Stomach (tissue), 9 donors: ENCODE measurements around the gene KLHL22. TPM values are rescaled to one million over a fixed set of nuclear protein-coding genes. Genes with fewer than 3 reads are reported as not detected.

Source experiments
- DNase-seq, 2 donors: peaks; one replicate each; pipeline versions ENCODE4 v3.0.0 to v3.0.0-alpha.2; 2013 to 2019
- H3K27ac ChIP-seq, 5 donors: fragments of 200-600 bp in 4 of 5; sonication (generic) in 4 of 5; one replicate each; pipeline ENCODE4 v1.5.1; 2013 to 2019; ENCODE audit warnings: mild to moderate bottlenecking in 1 of 5, moderate library complexity in 1 of 5
- H3K27me3 ChIP-seq, 3 donors: fragments of 200-600 bp; sonication (generic); one replicate each; pipeline ENCODE4 v1.5.1; 2017 to 2019; ENCODE audit warnings: mixed run types in 1 of 3
- H3K36me3 ChIP-seq, 4 donors: fragments of 200-600 bp; sonication (generic); 1 replicate in 3 of 4; 2 replicates in 1 of 4; pipeline ENCODE4 v1.5.1; 2016 to 2019
- H3K4me1 ChIP-seq, 4 donors: fragments of 200-600 bp; sonication (generic); one replicate each; pipeline ENCODE4 v1.5.1; 2016 to 2019
- H3K4me3 ChIP-seq, 4 donors: fragments of 200-600 bp; sonication (generic) in 3 of 4; one replicate each; pipeline ENCODE4 v1.5.1; 2016 to 2019; ENCODE audit warnings: mild to moderate bottlenecking in 1 of 4
- H3K9me3 ChIP-seq, 4 donors: fragments of 200-600 bp; sonication (generic); one replicate each; pipeline ENCODE4 v1.5.1; 2016 to 2019
- CTCF ChIP-seq, 7 experiments: fragments of 450-650 bp in 4 of 7; fragments of 200-600 bp in 3 of 7; sonication (generic) in 3 of 7; IDR thresholded peaks; one replicate each; pipeline ENCODE4 v1.5.1; 2016 to 2019; ENCODE audit warnings: antibody characterized with exemption in 7 of 7, control low read depth in 2 of 7, mild to moderate bottlenecking in 1 of 7
- EP300 ChIP-seq: sonication (generic); formaldehyde crosslinking; IDR thresholded peaks from one replicate; pipeline ENCODE4 v1.6.1; 2017; ENCODE audit warnings: antibody characterized with exemption
- POLR2A ChIP-seq, 4 donors: fragments of 450-650 bp; IDR thresholded peaks; one replicate each; pipeline ENCODE4 v1.6.1; 2016; ENCODE audit warnings: antibody characterized with exemption in 4 of 4, control low read depth in 2 of 4, mild to moderate bottlenecking in 1 of 4, moderate library complexity in 1 of 4
- POLR2AphosphoS5 ChIP-seq, 3 donors: sonication (generic); formaldehyde crosslinking; IDR thresholded peaks; one replicate each; pipeline ENCODE4 v1.6.1; 2016; ENCODE audit warnings: antibody characterized with exemption in 3 of 3
- WGBS, 5 donors: extraction: QIAGEN DNeasy Blood & Tissue Kit in 3 of 5; methylation state at CpG; one replicate each; pipeline versions ENCODE4 v1.1.5 to v1.1.7; 2013 to 2018; 5-methylcytosine and 5-hydroxymethylcytosine counted together
- intact Hi-C: fragments of 100-400 bp; cut with DNase I; formaldehyde crosslinking; loops from one replicate; pipeline ENCODE4 v1.15.1; 2023; ENCODE audit warnings: low total_unique reads
- polyA plus RNA-seq, 3 donors: library from polyadenylated mRNA; stranded (reverse); fragments of 200-250 nt; gene quantifications; one replicate each; pipeline ENCODE4 v1.2.3, GENCODE V29; 2013
- total RNA-seq, 5 donors: library from RNA; depleted of rRNA; stranded (reverse); fragments of >200 nt; gene quantifications; one replicate each; pipeline versions ENCODE4 v1.1.0 to v1.2.3, GENCODE V29; 2014 to 2016
- donor health status: healthy with polysubstance abuse.
- donor health status: Bipolar disorder and iron deficiency.
- donor health status: healthy.

The KLHL22 gene
- total and polyA plus RNA-seq, 8 donors: 7.0 to 26.5 (median 12.7) TPM

- Histone ChIP-seq H3K4me1 (peaks cover 0 to 17% (median 3%) of the 10 kb centered on the region in 4 donors), H3K4me3 (no peak overlapping the region), H3K9me3 (no peaks in the 10 kb centered on the region), H3K27ac (no peak overlapping the region), H3K36me3 (peaks cover 6 to 54% (median 47%) of the 10 kb centered on the region in 4 donors), H3K27me3 (no peaks in the 10 kb centered on the region)
- intact Hi-C loops: no loop called here
- no peak for DNase-seq
- TF ChIP-seq EP300 (no peak), POLR2AphosphoS5 (IDR thresholded peaks at IDR 0.05) (no peak), POLR2A (IDR thresholded peaks at IDR 0.05) (no peak), CTCF (IDR thresholded peaks at IDR 0.05) (no peak)
- WGBS, 5 donors: 81 to 96% (median 89%) methylated on average over 5 of the region's 5 CpGs
Measured at GRCh38 chr22:20465759-20466077, 29.9 kb downstream of the KLHL22 start.

- TF ChIP-seq CTCF (IDR thresholded peaks at IDR 0.05): no peak
- TF ChIP-seq POLR2A (IDR thresholded peaks at IDR 0.05): no peak
- TF ChIP-seq POLR2AphosphoS5 (IDR thresholded peaks at IDR 0.05): no peak
- no peak for TF ChIP-seq EP300
- intact Hi-C loops: no loop called here
- Histone ChIP-seq H3K4me1 (peaks cover 0 to 17% (median 3%) of the 10 kb centered on the region in 4 donors), H3K4me3 (no peak overlapping the region), H3K36me3 (peaks cover 5 to 49% (median 42%) of the 10 kb centered on the region in 4 donors), H3K9me3 (no peaks in the 10 kb centered on the region), H3K27me3 (no peaks in the 10 kb centered on the region), H3K27ac (peak overlapping the region in 1 of 5 donors; percentile 58)
- DNase-seq: no peak
- WGBS, 5 donors: 94 to 97% (median 95%) methylated on average over 32 of the region's 32 CpGs
Measured at GRCh38 chr22:20464912-20465758, 30.5 kb downstream of the KLHL22 start.

- peak overlapping the region in 4 of 5 donors; percentile 39 to 66 (median 50) for H3K27ac ChIP-seq
- intact Hi-C loops: no loop called here
- peaks cover 5 to 49% (median 42%) of the 10 kb centered on the region in 4 donors for H3K36me3 ChIP-seq
Measured at GRCh38 chr22:20464096-20464614, 31.4 kb downstream of the KLHL22 start.

More at GRCh38 chr22:20464096-20464614, 31.4 kb downstream of the KLHL22 start:
- no peak for TF ChIP-seq POLR2AphosphoS5 (IDR thresholded peaks at IDR 0.05)
- TF ChIP-seq CTCF (IDR thresholded peaks at IDR 0.05): no peak
- TF ChIP-seq POLR2A (IDR thresholded peaks at IDR 0.05): no peak
- no peak for TF ChIP-seq EP300
- Histone ChIP-seq H3K27me3 (no peaks in the 10 kb centered on the region), H3K9me3 (no peaks in the 10 kb centered on the region), H3K4me1 (peaks cover 0 to 17% (median 3%) of the 10 kb centered on the region in 4 donors), H3K4me3 (no peak overlapping the region)
- WGBS, 5 donors: 82 to 87% (median 83%) methylated on average over 11 of the region's 11 CpGs
- peak in 1 of 2 donors; percentile 49 for DNase-seq
